Liver (tissue), 9 donors: ENCODE results near the gene ARMC5. TPM values are rescaled to one million over a fixed set of nuclear protein-coding genes. Genes with fewer than 3 reads are reported as not detected.

ENCODE experiments used
- DNase-seq: peaks from one replicate; pipeline ENCODE4 v3.0.0-alpha.2; 2017; ENCODE audit warnings: low spot score
- H3K27ac ChIP-seq, 2 donors: one replicate each; pipeline ENCODE4 v1.7.0; 2013; ENCODE audit warnings: inconsistent platforms in 2 of 2, low read length in 2 of 2, control low read depth in 1 of 2, low read depth in 1 of 2, mild to moderate bottlenecking in 1 of 2
- H3K27me3 ChIP-seq, 4 donors: one replicate each; pipeline versions ENCODE4 v1.6.1 to v1.7.0; 2013; ENCODE audit warnings: low read length in 3 of 4, inconsistent platforms in 1 of 4, mild to moderate bottlenecking in 1 of 4, moderate library complexity in 1 of 4; ENCODE audit not compliant: control insufficient read depth in 4 of 4, insufficient read depth in 4 of 4
- H3K36me3 ChIP-seq, 4 donors: one replicate each; pipeline versions ENCODE4 v1.6.1 to v1.7.0; 2013; ENCODE audit warnings: low read length in 3 of 4, mild to moderate bottlenecking in 3 of 4, low read depth in 1 of 4, moderate library complexity in 1 of 4; ENCODE audit not compliant: control insufficient read depth in 4 of 4, insufficient read depth in 3 of 4
- H3K4me1 ChIP-seq, 4 donors: one replicate each; pipeline versions ENCODE4 v1.6.1 to v1.7.0; 2013; ENCODE audit warnings: low read length in 3 of 4, mild to moderate bottlenecking in 3 of 4, moderate library complexity in 1 of 4; ENCODE audit not compliant: control insufficient read depth in 4 of 4, insufficient read depth in 4 of 4
- H3K4me3 ChIP-seq, 3 donors: one replicate each; pipeline versions ENCODE4 v1.6.1 to v1.7.0; 2013; ENCODE audit warnings: low read length in 3 of 3, control low read depth in 1 of 3, low read depth in 1 of 3, mild to moderate bottlenecking in 1 of 3
- H3K9ac ChIP-seq, 2 donors: one replicate each; pipeline ENCODE4 v1.7.0; 2013; ENCODE audit warnings: low read length in 2 of 2, mild to moderate bottlenecking in 2 of 2, moderate library complexity in 2 of 2, control low read depth in 1 of 2, low read depth in 1 of 2
- H3K9me3 ChIP-seq, 4 donors: one replicate each; pipeline versions ENCODE4 v1.6.1 to v1.7.0; 2013; ENCODE audit warnings: low read length in 3 of 4; ENCODE audit not compliant: control insufficient read depth in 4 of 4
- EGR1 ChIP-seq, 2 donors: IDR thresholded peaks; 2 replicates each; pipeline ENCODE4 v1.6.1; 2016 to 2018; ENCODE audit warnings: antibody characterized with exemption in 2 of 2, low read depth in 2 of 2
- FOXA1 ChIP-seq: IDR thresholded peaks from 2 replicates; pipeline ENCODE4 v1.6.1; 2016; ENCODE audit warnings: antibody characterized with exemption
- FOXA2 ChIP-seq: IDR thresholded peaks from 2 replicates; pipeline ENCODE4 v1.6.1; 2016; ENCODE audit warnings: antibody characterized with exemption
- GABPA ChIP-seq, 2 donors: IDR thresholded peaks in 1 of 2; conservative IDR thresholded peaks in 1 of 2; 2 replicates each; pipeline ENCODE4 v1.6.1; 2016; ENCODE audit warnings: antibody characterized with exemption in 2 of 2, mild to moderate bottlenecking in 1 of 2, moderate library complexity in 1 of 2
- HNF4A ChIP-seq, 2 donors: conservative IDR thresholded peaks; 2 replicates each; pipeline ENCODE4 v1.6.1; 2016; ENCODE audit warnings: antibody characterized with exemption in 2 of 2, mild to moderate bottlenecking in 2 of 2
- JUND ChIP-seq, 2 donors: IDR thresholded peaks; 2 replicates each; pipeline ENCODE4 v1.6.1; 2016; ENCODE audit warnings: antibody characterized with exemption in 2 of 2
- NR2F2 ChIP-seq: IDR thresholded peaks from 2 replicates; pipeline ENCODE4 v1.6.1; 2016; ENCODE audit warnings: antibody characterized with exemption
- RAD21 ChIP-seq, 2 donors: IDR thresholded peaks; 2 replicates each; pipeline ENCODE4 v1.6.1; 2016; ENCODE audit warnings: antibody characterized with exemption in 2 of 2, mild to moderate bottlenecking in 2 of 2
- RXRA ChIP-seq, 2 donors: IDR thresholded peaks; 2 replicates each; pipeline ENCODE4 v1.6.1; 2017 to 2018; ENCODE audit warnings: antibody characterized with exemption in 2 of 2, mild to moderate bottlenecking in 1 of 2
- SP1 ChIP-seq: IDR thresholded peaks from 2 replicates; pipeline ENCODE4 v1.6.1; 2018; ENCODE audit warnings: antibody characterized with exemption, mild to moderate bottlenecking
- TAF1 ChIP-seq: conservative IDR thresholded peaks from 2 replicates; pipeline ENCODE4 v1.6.1; 2016; ENCODE audit warnings: antibody characterized with exemption, mild to moderate bottlenecking
- YY1 ChIP-seq: IDR thresholded peaks from 2 replicates; pipeline ENCODE4 v1.6.1; 2016; ENCODE audit warnings: antibody characterized with exemption, mild to moderate bottlenecking
- WGBS: extraction: QIAGEN DNeasy Blood & Tissue Kit; methylation state at CpG from one replicate; pipeline ENCODE4 v1.1.7; 2013; 5-methylcytosine and 5-hydroxymethylcytosine counted together
- polyA plus RNA-seq, 2 donors: library from polyadenylated mRNA; stranded (reverse) in 1 of 2; unstranded in 1 of 2; fragments of 200-250 nt in 1 of 2; fragments of >200 nt in 1 of 2; fragmentation: Nextera tagmentation in 1 of 2; extraction: Ambion mirVana in 1 of 2; gene quantifications; one replicate each; pipeline versions ENCODE4 v1.2.1 to v1.2.3, GENCODE V29; 2013 to 2015
- total RNA-seq, 2 donors: library from RNA; depleted of rRNA; stranded (reverse); fragments of >200 nt; gene quantifications; one replicate each; pipeline ENCODE4 v1.2.3, GENCODE V29; 2014
- TF ChIP-seq, protein P1 (sequence below): fragments of 150-350 bp; IDR thresholded peaks from 2 replicates; pipeline ENCODE4 v1.5.1; 2017; ENCODE audit warnings: improper control_type of control experiment, low read depth, low read length; ENCODE audit not compliant: missing input control
- TF ChIP-seq, protein P2 (sequence below): IDR thresholded peaks from 2 replicates; pipeline ENCODE4 v1.6.1; 2016; ENCODE audit warnings: antibody characterized with exemption
- TF ChIP-seq, protein P3 (sequence below): IDR thresholded peaks from 2 replicates; pipeline ENCODE4 v1.6.1; 2016; ENCODE audit warnings: antibody characterized with exemption
- TF ChIP-seq, protein P4 (sequence below): IDR thresholded peaks from 2 replicates; pipeline ENCODE4 v1.6.1; 2016; ENCODE audit warnings: antibody characterized with exemption
- TF ChIP-seq, protein P5 (sequence below): IDR thresholded peaks from 2 replicates; pipeline ENCODE4 v1.6.1; 2016; ENCODE audit warnings: antibody characterized with exemption, mild to moderate bottlenecking
- donor health status: healthy.
- donor health status: healthy.
- donor health status: healthy.
- donor health status: healthy.
- donor health status: healthy.

Gene ARMC5
- total and polyA plus RNA-seq, 4 donors, result 5.4 to 13.3 (median 11.4) TPM

DNA sequence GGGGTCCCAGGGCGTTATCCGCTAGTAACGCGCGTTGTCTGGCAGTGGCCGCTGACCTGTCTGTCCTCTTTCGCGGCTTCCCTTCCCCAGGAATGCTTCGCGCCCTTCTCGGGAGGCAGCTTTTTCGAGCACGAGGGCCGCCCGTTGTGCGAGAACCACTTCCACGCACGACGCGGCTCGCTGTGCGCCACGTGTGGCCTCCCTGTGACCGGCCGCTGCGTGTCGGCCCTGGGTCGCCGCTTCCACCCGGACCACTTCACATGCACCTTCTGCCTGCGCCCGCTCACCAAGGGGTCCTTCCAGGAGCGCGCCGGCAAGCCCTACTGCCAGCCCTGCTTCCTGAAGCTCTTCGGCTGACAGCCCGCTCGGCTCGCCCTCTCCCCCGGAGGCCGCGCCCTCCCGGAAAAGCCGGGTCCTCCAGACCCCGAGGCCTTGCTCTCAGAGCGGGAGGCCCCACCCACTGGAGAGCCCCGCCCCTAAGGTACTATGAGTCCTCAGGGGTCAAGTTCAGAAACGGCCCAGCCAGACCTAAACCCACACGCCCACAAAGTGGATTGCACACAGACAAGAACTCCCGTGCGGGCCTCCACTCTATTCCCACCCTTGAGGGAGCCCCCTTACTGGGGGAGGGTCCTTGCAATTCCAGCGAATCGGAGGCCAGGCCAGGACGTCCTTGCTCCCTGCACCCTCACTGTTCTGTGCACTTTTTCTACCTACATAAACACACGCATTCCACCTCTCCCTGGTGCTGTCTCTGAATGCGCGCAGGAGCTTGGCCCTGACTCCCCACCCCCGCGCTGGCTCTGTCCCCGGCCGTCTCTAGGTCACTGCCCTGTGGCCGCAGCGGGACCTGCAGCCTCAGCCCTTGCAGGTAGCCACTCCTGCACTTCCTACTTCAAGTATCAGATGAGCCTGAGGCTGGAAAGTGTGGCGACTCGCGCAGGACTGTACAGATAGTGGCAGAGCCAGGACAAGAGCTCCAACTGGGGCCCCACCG lies 18.2 kb downstream of the ARMC5 start:
- peak; percentile 81 for DNase-seq
- TF ChIP-seq, protein P1, sequence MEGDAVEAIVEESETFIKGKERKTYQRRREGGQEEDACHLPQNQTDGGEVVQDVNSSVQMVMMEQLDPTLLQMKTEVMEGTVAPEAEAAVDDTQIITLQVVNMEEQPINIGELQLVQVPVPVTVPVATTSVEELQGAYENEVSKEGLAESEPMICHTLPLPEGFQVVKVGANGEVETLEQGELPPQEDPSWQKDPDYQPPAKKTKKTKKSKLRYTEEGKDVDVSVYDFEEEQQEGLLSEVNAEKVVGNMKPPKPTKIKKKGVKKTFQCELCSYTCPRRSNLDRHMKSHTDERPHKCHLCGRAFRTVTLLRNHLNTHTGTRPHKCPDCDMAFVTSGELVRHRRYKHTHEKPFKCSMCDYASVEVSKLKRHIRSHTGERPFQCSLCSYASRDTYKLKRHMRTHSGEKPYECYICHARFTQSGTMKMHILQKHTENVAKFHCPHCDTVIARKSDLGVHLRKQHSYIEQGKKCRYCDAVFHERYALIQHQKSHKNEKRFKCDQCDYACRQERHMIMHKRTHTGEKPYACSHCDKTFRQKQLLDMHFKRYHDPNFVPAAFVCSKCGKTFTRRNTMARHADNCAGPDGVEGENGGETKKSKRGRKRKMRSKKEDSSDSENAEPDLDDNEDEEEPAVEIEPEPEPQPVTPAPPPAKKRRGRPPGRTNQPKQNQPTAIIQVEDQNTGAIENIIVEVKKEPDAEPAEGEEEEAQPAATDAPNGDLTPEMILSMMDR, result peak; percentile 63
- peak; percentile 89 for TF ChIP-seq SP1
- peak; percentile 8 for TF ChIP-seq TAF1
- TF ChIP-seq, protein P2, sequence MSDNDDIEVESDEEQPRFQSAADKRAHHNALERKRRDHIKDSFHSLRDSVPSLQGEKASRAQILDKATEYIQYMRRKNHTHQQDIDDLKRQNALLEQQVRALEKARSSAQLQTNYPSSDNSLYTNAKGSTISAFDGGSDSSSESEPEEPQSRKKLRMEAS, result peak; percentile 40
- peak; percentile 57 for TF ChIP-seq NR2F2
- TF ChIP-seq, protein P3, sequence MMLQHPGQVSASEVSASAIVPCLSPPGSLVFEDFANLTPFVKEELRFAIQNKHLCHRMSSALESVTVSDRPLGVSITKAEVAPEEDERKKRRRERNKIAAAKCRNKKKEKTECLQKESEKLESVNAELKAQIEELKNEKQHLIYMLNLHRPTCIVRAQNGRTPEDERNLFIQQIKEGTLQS, result no peak
- peak; percentile 21 for TF ChIP-seq FOXA2
- peak; percentile 41 for TF ChIP-seq YY1
- TF ChIP-seq RAD21 (IDR thresholded peaks at IDR 0.05), result peak; percentile 54 to 68
- TF ChIP-seq EGR1 (IDR thresholded peaks at IDR 0.05; ENCODE audit: low read depth in 2 of 2), result peak; percentile 74 to 89
- peak; percentile 88 to 90 for TF ChIP-seq RXRA (IDR thresholded peaks at IDR 0.05)
- peak; percentile 59 to 67 for TF ChIP-seq HNF4A (conservative IDR thresholded peaks at IDR 0.05)
- TF ChIP-seq, protein P4, sequence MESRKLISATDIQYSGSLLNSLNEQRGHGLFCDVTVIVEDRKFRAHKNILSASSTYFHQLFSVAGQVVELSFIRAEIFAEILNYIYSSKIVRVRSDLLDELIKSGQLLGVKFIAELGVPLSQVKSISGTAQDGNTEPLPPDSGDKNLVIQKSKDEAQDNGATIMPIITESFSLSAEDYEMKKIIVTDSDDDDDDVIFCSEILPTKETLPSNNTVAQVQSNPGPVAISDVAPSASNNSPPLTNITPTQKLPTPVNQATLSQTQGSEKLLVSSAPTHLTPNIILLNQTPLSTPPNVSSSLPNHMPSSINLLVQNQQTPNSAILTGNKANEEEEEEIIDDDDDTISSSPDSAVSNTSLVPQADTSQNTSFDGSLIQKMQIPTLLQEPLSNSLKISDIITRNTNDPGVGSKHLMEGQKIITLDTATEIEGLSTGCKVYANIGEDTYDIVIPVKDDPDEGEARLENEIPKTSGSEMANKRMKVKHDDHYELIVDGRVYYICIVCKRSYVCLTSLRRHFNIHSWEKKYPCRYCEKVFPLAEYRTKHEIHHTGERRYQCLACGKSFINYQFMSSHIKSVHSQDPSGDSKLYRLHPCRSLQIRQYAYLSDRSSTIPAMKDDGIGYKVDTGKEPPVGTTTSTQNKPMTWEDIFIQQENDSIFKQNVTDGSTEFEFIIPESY, result no peak
- peak in 1 of 2 donors; percentile 27 for TF ChIP-seq GABPA (IDR thresholded peaks at IDR 0.05 in 1 of 2, conservative IDR thresholded peaks at IDR 0.05 in 1 of 2)
- no peak for TF ChIP-seq FOXA1
- TF ChIP-seq JUND (IDR thresholded peaks at IDR 0.05), result peak in 1 of 2 donors; percentile 20
- TF ChIP-seq, protein P5, sequence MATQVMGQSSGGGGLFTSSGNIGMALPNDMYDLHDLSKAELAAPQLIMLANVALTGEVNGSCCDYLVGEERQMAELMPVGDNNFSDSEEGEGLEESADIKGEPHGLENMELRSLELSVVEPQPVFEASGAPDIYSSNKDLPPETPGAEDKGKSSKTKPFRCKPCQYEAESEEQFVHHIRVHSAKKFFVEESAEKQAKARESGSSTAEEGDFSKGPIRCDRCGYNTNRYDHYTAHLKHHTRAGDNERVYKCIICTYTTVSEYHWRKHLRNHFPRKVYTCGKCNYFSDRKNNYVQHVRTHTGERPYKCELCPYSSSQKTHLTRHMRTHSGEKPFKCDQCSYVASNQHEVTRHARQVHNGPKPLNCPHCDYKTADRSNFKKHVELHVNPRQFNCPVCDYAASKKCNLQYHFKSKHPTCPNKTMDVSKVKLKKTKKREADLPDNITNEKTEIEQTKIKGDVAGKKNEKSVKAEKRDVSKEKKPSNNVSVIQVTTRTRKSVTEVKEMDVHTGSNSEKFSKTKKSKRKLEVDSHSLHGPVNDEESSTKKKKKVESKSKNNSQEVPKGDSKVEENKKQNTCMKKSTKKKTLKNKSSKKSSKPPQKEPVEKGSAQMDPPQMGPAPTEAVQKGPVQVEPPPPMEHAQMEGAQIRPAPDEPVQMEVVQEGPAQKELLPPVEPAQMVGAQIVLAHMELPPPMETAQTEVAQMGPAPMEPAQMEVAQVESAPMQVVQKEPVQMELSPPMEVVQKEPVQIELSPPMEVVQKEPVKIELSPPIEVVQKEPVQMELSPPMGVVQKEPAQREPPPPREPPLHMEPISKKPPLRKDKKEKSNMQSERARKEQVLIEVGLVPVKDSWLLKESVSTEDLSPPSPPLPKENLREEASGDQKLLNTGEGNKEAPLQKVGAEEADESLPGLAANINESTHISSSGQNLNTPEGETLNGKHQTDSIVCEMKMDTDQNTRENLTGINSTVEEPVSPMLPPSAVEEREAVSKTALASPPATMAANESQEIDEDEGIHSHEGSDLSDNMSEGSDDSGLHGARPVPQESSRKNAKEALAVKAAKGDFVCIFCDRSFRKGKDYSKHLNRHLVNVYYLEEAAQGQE, result no peak
- Histone ChIP-seq H3K9me3 (no peaks in the 10 kb centered on the region), H3K9ac (no peak overlapping the region), H3K27me3 (no peaks in the 10 kb centered on the region), H3K4me1 (peaks cover 5 to 31% (median 19%) of the 10 kb centered on the region in 4 donors), H3K4me3 (peak overlapping the region; percentile 7 to 72 (median 54)), H3K27ac (peak overlapping the region; percentile 81 to 89), H3K36me3 (no peaks in the 10 kb centered on the region)
- 20% methylated on average over 67 of the region's 67 CpGs for WGBS
